HG03039 (cell line): ENCODE measurements around the gene ITPRID2.

Experiments
- ATAC-seq: cut with Tn5 transposase; IDR thresholded peaks from one replicate; pipeline ENCODE4 v1.9.1; 2021; ENCODE audit warnings: mild to moderate bottlenecking, moderate library complexity; ENCODE audit not compliant: unreplicated experiment

ITPRID2 gene

GRCh38 chr2:181879295-181879694, 12.2 kb upstream of the ITPRID2 start:
- no peak for ATAC-seq

- ATAC-seq, result no peak
These were observed 9.1 kb upstream of the ITPRID2 start for GRCh38 chr2:181882246-181883020.

GRCh38 chr2:181884601-181885000, 6.9 kb upstream of the ITPRID2 start:
- no peak for ATAC-seq

- no peak for ATAC-seq
These were observed 6.4 kb upstream of the ITPRID2 start for GRCh38 chr2:181885096-181885495.

GRCh38 chr2:181886192-181886591, 5.3 kb upstream of the ITPRID2 start:
- no peak for ATAC-seq

GRCh38 chr2:181887045-181887444, 4.5 kb upstream of the ITPRID2 start:
- ATAC-seq, result no peak

- ATAC-seq, result no peak
These were observed 1.8 kb upstream of the ITPRID2 start for GRCh38 chr2:181889776-181890175.

- ATAC-seq, result no peak
These were observed 1.3 kb upstream of the ITPRID2 start for GRCh38 chr2:181890271-181890670.

GRCh38 chr2:181891966-181892798, 652 bp downstream of the ITPRID2 start:
- ATAC-seq, result peak; percentile 43

- ATAC-seq, result no peak
These were observed 1.4 kb downstream of the ITPRID2 start for GRCh38 chr2:181892799-181893435.

GRCh38 chr2:181894381-181894780, 2.9 kb downstream of the ITPRID2 start:
- ATAC-seq, result no peak

- no peak for ATAC-seq
These were observed 4.3 kb downstream of the ITPRID2 start for GRCh38 chr2:181895818-181896217.

GRCh38 chr2:181896286-181896685, 4.8 kb downstream of the ITPRID2 start:
- ATAC-seq, result no peak

GRCh38 chr2:181900007-181900651, 8.6 kb downstream of the ITPRID2 start:
- ATAC-seq, result no peak

GRCh38 chr2:181902625-181903024, 11.1 kb downstream of the ITPRID2 start:
- no peak for ATAC-seq

GRCh38 chr2:181904022-181904632, 12.6 kb downstream of the ITPRID2 start:
- no peak for ATAC-seq

GRCh38 chr2:181907057-181907456, 15.5 kb downstream of the ITPRID2 start:
- ATAC-seq, result peak; percentile 52

- ATAC-seq, result no peak
These were observed 16.1 kb downstream of the ITPRID2 start for GRCh38 chr2:181907635-181908034.

GRCh38 chr2:181910028-181910831, 18.7 kb downstream of the ITPRID2 start:
- ATAC-seq, result no peak

- no peak for ATAC-seq
These were observed 20.3 kb downstream of the ITPRID2 start for GRCh38 chr2:181911830-181912229.
